ENCODE results near the gene ARSI. TPM values are rescaled to one million over a fixed set of nuclear protein-coding genes. Genes with fewer than 3 reads are reported as not detected.

Gene ARSI
- total RNA-seq, 1 experiment from 2014 or later: 6.3 TPM

GRCh38 chr5:150293091-150293941 is 9.4 kb downstream of the ARSI start:
- no peak overlapping the region for H3K4me2 ChIP-seq (ENCODE audit: low read length)
- H4K20me1 ChIP-seq (ENCODE audit: low read length): no peaks in the 10 kb centered on the region
- H3K79me2 ChIP-seq (ENCODE audit: low read length): no peaks in the 10 kb centered on the region
- H3K9me2 ChIP-seq (replicated peaks; ENCODE audit: low read length): no peaks in the 10 kb centered on the region
- BruUV-seq (replicated peaks): no TSS peak
- H3K4me1 ChIP-seq (ENCODE audit: insufficient read depth, low read length): peaks cover 12% of the 10 kb centered on the region
- no peak for DNase-seq
- intact Hi-C loops (cut with micrococcal nuclease): no loop called here
- H3K9ac ChIP-seq (ENCODE audit: low read length): no peak overlapping the region
- no peak overlapping the region for H2AFZ ChIP-seq (ENCODE audit: low read length)
- TF ChIP-seq CTCF (conservative IDR thresholded peaks at IDR 0.05; ENCODE audit: low read depth, low read length) (no peak), EZH2phosphoT487 (IDR thresholded peaks at IDR 0.05; ENCODE audit: borderline replicate concordance, low read length) (no peak), EZH2 (IDR thresholded peaks at IDR 0.05; ENCODE audit: low read length, unreplicated experiment) (no peak)
- POLR2A ChIA-PET (ENCODE audit: unreplicated experiment): no interaction called here
- no peaks in the 10 kb centered on the region for H3K9me3 ChIP-seq (ENCODE audit: low read length)
- H3F3A ChIP-seq (ENCODE audit: low read length, unreplicated experiment): no peaks in the 10 kb centered on the region
- no peaks in the 10 kb centered on the region for H3K36me3 ChIP-seq (ENCODE audit: low read depth, low read length)
- H3K27me3 ChIP-seq (ENCODE audit: low read length): no peaks in the 10 kb centered on the region; the same call in 1 of the 2 replicates
- ATAC-seq: no peak
- CTCF ChIA-PET: no interaction called here
- H3K27ac ChIP-seq (ENCODE audit: low read length): no peak overlapping the region
- H3K4me3 ChIP-seq (ENCODE audit: low read length): no peak overlapping the region

- H3K4me2 ChIP-seq (ENCODE audit: low read length): no peak overlapping the region
- H3K4me1 ChIP-seq (ENCODE audit: insufficient read depth, low read length): peaks cover 11% of the 10 kb centered on the region
- H3K36me3 ChIP-seq (ENCODE audit: low read depth, low read length): no peaks in the 10 kb centered on the region
- no peak for DNase-seq
- H3F3A ChIP-seq (ENCODE audit: low read length, unreplicated experiment): no peaks in the 10 kb centered on the region
- H3K27me3 ChIP-seq (ENCODE audit: low read length): no peaks in the 10 kb centered on the region; the same call in 1 of the 2 replicates
- ATAC-seq: no peak
- ChIA-PET POLR2A (ENCODE audit: unreplicated experiment) (no interaction called here), CTCF (interaction anchor here (0.6 kb wide), 1 partner anchor 73 kb away, joined by 5 read pairs; no protein-coding TSS in a partner anchor)
- BruUV-seq (replicated peaks): no TSS peak
- no peak overlapping the region for H2AFZ ChIP-seq (ENCODE audit: low read length)
- H3K9me2 ChIP-seq (replicated peaks; ENCODE audit: low read length): no peaks in the 10 kb centered on the region
- H3K9me3 ChIP-seq (ENCODE audit: low read length): no peaks in the 10 kb centered on the region
- intact Hi-C loops (cut with micrococcal nuclease): no loop called here
- no peaks in the 10 kb centered on the region for H4K20me1 ChIP-seq (ENCODE audit: low read length)
- H3K9ac ChIP-seq (ENCODE audit: low read length): no peak overlapping the region
- no peak overlapping the region for H3K27ac ChIP-seq (ENCODE audit: low read length)
- no peak overlapping the region for H3K4me3 ChIP-seq (ENCODE audit: low read length)
- no peak for TF ChIP-seq CTCF (conservative IDR thresholded peaks at IDR 0.05; ENCODE audit: low read depth, low read length)
- TF ChIP-seq EZH2 (IDR thresholded peaks at IDR 0.05; ENCODE audit: low read length, unreplicated experiment): no peak
- TF ChIP-seq EZH2phosphoT487 (IDR thresholded peaks at IDR 0.05; ENCODE audit: borderline replicate concordance, low read length): no peak
- H3K79me2 ChIP-seq (ENCODE audit: low read length): no peaks in the 10 kb centered on the region
Measured at GRCh38 chr5:150291388-150292385, 11.0 kb downstream of the ARSI start.

Measured in PC-3 (cell line).